ENCODE results near the gene ABHD8.

DNA sequence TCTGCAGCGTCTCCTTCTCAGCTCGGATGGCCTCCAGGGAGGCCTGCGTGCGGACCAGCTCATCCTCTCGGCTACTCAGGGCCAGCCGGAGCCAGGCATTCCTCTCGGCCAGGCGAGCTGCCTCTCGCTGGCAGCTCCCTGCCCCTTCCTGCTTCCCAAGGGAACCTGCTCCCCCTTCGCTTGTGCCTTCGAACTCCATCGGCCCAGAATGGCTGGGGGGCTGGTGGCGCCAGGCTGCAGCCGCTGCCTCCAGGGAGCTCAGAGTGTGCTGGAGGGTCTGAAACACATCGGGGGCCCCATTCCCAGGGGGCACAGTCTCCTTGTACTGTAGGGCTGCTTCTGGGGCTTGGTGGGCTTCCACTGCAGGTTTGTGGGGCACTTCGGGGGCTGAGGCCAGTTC lies 40.7 kb downstream of the ABHD8 start:
- no peak for TF ChIP-seq POLR2A (IDR thresholded peaks at IDR 0.05; ENCODE audit: low read length)
- TF ChIP-seq GATA1 (IDR thresholded peaks at IDR 0.05; ENCODE audit: low read depth, low read length), result no peak
